Stimulated activated naive CD4-positive, alpha-beta T cell (primary cell): ENCODE results near the gene CFC1B.
"Not testable (repeated sequence)": the region's sequence is repeated elsewhere in the genome, so short reads cannot be mapped to it uniquely, and the experiment has no call there.

ENCODE experiments used
- DNase-seq, 6 experiments: peaks; one replicate each; lab custom pipeline; 2025; lab: John Stamatoyannopoulos, UW

CFC1B gene

DNA sequence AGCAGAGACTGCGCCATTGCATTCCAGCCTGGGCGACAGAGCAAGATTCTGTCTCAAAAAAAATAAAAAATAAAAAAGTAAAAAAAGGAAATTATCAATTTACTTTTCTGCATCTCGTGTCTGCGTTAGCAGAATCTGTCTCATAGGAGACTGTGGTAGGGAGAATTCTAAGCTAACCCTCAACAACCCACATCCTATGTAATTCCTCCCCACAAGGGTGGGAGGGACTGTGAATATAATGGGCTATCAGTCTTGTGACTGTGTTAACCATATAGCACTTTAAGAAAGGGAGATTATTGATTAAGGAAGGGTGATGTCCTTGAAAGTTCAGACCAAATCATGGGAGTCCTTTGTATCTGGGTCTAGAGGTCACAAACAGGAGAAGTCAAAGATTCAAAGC lies 45.1 kb downstream of the CFC1B start:
- DNase-seq = not testable (repeated sequence)

DNA sequence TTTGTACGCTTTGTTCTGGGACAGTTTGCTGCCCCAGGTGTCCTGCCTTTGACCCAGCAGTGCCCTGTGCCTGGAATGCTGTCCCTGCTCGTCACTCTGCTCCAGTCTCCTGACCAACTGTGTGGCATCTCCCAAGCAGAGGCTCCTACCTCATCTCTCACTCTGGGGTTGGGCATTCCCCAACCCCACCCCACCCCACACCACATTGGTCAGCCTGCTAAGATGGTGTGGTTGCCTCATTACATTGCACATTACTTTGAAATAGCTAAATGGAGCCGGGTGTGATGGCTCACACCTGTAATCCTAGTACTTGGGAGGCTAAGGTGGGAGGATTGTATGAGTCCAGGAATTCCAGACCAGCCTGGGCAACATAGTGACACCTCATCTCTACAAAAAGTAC lies 50.9 kb downstream of the CFC1B start:
- not testable (repeated sequence) for DNase-seq

DNA sequence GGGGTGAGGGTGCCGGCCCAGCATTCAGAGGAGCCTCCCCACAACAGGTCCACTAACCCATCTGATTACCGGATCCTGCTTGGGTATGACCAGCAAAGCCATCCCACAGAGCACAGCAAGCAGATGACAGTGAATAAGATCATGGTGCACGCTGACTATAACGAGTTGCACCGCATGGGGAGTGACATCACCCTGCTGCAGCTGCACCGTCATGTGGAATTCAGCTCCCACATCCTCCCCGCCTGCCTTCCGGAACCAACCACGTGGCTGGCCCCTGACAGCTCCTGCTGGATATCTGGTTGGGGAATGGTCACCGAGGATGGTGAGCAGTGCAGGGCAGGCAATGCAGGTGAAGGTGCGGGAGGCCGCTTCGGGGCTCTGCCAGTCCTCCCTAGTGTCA lies 53.2 kb downstream of the CFC1B start:
- DNase-seq = not testable (repeated sequence)

DNA sequence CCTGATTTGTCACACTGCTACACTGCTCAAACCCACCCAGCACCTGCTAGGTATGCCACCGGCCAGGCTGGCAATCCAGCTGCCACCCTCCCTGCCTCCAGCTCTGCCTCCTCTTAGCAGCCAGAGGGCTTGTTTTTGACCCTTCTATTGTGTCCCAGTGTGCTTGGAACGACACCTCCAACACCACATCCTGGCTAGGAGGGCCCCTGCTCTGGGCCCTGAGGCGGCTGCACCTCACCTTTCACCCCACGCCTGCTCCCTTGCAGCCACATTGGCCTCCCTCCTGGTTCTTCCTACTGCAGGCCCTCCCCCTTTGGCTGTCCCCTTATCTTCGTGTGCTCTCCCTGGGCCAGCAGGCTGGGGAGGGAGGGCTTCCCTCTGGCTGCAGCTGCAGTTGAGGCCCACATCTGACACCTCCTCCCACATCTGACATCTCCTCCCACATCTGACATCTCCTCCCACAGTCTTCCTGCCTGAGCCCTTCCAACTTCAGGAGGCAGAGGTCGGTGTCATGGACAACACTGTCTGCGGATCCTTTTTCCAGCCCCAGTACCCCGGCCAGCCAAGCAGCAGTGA lies 55.3 kb downstream of the CFC1B start:
- not testable (repeated sequence) for DNase-seq

DNA sequence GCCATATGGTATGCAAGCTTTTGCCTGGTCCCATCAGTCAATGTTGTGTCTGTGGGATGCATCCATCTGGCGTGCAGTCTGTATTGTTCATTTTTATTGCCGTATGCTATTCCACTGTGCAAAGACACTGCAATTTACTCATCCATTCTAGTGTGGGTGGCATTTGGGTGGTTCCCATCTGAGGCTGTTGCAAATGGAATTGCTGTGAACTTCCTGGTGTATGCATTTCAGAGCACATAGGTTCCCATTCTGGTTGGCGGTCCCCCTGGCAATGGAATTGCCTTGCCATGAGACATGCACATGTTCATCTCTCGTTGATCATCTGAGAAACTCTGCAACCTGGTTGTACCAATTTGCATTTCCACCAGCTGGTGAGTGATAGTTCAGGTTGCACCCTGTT lies 56.5 kb downstream of the CFC1B start:
- DNase-seq = not testable (repeated sequence)
